Esophagus squamous epithelium (tissue), 5 donors: ENCODE results near the gene ACAP3. TPM values are rescaled to one million over a fixed set of nuclear protein-coding genes. Genes with fewer than 3 reads are reported as not detected.

Experiments used
- DNase-seq: peaks from one replicate; lab custom pipeline; 2025; lab: John Stamatoyannopoulos, UW
- H3K27ac ChIP-seq, 4 donors: fragments of 200-600 bp; sonication (generic); one replicate each; pipeline ENCODE4 v1.5.1; 2016 to 2019; ENCODE audit warnings: mild to moderate bottlenecking in 1 of 4
- H3K27me3 ChIP-seq, 4 donors: fragments of 200-600 bp; sonication (generic); 1 replicate in 3 of 4; 2 replicates in 1 of 4; pipeline versions ENCODE4 v1.5.1 to v1.6.0; 2017 to 2021; ENCODE audit warnings: antibody characterized with exemption in 1 of 4
- H3K36me3 ChIP-seq, 3 donors: fragments of 200-600 bp; sonication (generic); one replicate each; pipeline ENCODE4 v1.5.1; 2016 to 2019
- H3K4me1 ChIP-seq, 3 donors: fragments of 200-600 bp; sonication (generic); one replicate each; pipeline ENCODE4 v1.5.1; 2017 to 2019
- H3K4me3 ChIP-seq, 4 donors: fragments of 200-600 bp; sonication (generic); 1 replicate in 3 of 4; 2 replicates in 1 of 4; pipeline ENCODE4 v1.5.1; 2016 to 2019; ENCODE audit warnings: mild to moderate bottlenecking in 2 of 4, moderate library complexity in 1 of 4
- H3K9me3 ChIP-seq, 3 donors: fragments of 200-600 bp; sonication (generic); one replicate each; pipeline ENCODE4 v1.5.1; 2016 to 2019
- CTCF ChIP-seq, 6 experiments: fragments of 450-650 bp in 4 of 6; fragments of 200-600 bp in 2 of 6; sonication (generic) in 2 of 6; IDR thresholded peaks; one replicate each; pipeline ENCODE4 v1.5.1; 2016 to 2019; ENCODE audit warnings: antibody characterized with exemption in 6 of 6, mild to moderate bottlenecking in 4 of 6, moderate library complexity in 4 of 6
- POLR2A ChIP-seq, 4 donors: fragments of 450-650 bp; IDR thresholded peaks; one replicate each; pipeline ENCODE4 v1.6.1; 2017; ENCODE audit warnings: antibody characterized with exemption in 4 of 4, mild to moderate bottlenecking in 4 of 4, moderate library complexity in 3 of 4
- WGBS, 2 donors: methylation state at CpG; one replicate each; pipeline ENCODE4 v1.1.5; 2018; 5-methylcytosine and 5-hydroxymethylcytosine counted together
- intact Hi-C: fragments of 100-400 bp; cut with DNase I; formaldehyde crosslinking; loops from one replicate; pipeline ENCODE4 v1.15.0; 2022
- total RNA-seq, 4 donors: library from RNA; depleted of rRNA; stranded (reverse); fragments of >200 nt; gene quantifications; one replicate each; pipeline ENCODE4 v1.1.0, GENCODE V29; 2016
- donor health status: DM: yes; HTN: yes; CAD: no.

The ACAP3 gene
- total RNA-seq, 4 donors from 2014 or later, result 36.4 to 66.7 (median 56.9) TPM

- Histone ChIP-seq H3K27ac (no peak overlapping the region), H3K4me3 (no peak overlapping the region), H3K36me3 (peaks cover 25 to 100% (median 26%) of the 10 kb centered on the region in 3 donors), H3K9me3 (no peaks in the 10 kb centered on the region), H3K4me1 (peaks cover 7 to 40% (median 7%) of the 10 kb centered on the region in 3 donors), H3K27me3 (no peaks in the 10 kb centered on the region)
- DNase-seq, result no peak
- intact Hi-C loops, result no loop called here
- 75 to 86% methylated on average over 18 to 23 of the region's 26 CpGs for WGBS, 2 donors
- TF ChIP-seq POLR2A (IDR thresholded peaks at IDR 0.05) (no peak), CTCF (IDR thresholded peaks at IDR 0.05) (no peak)
Observed at GRCh38 chr1:1259951-1260600, 47.7 kb downstream of the ACAP3 start.

- intact Hi-C loops, result no loop called here
Observed at GRCh38 chr1:1259540-1259939, 48.2 kb downstream of the ACAP3 start.

GRCh38 chr1:1259119-1259488, 48.6 kb downstream of the ACAP3 start:
- Histone ChIP-seq H3K36me3 (peaks cover 20 to 100% (median 33%) of the 10 kb centered on the region in 3 donors), H3K4me1 (peaks cover 7 to 40% (median 7%) of the 10 kb centered on the region in 3 donors), H3K27ac (no peak overlapping the region), H3K27me3 (no peaks in the 10 kb centered on the region), H3K4me3 (no peak overlapping the region), H3K9me3 (no peaks in the 10 kb centered on the region)
- intact Hi-C loops, result no loop called here
- TF ChIP-seq POLR2A (IDR thresholded peaks at IDR 0.05) (no peak), CTCF (IDR thresholded peaks at IDR 0.05) (no peak)
- WGBS, 2 donors, result 58 to 85% methylated on average over 10 to 22 of the region's 22 CpGs
- DNase-seq, result no peak

More at GRCh38 chr1:1259540-1259939, 48.2 kb downstream of the ACAP3 start:
- WGBS, 2 donors, result 93 to 95% methylated on average over 5 to 11 of the region's 18 CpGs
- Histone ChIP-seq H3K27me3 (no peaks in the 10 kb centered on the region), H3K4me1 (peaks cover 7 to 40% (median 7%) of the 10 kb centered on the region in 3 donors), H3K36me3 (peaks cover 20 to 100% (median 31%) of the 10 kb centered on the region in 3 donors), H3K27ac (no peak overlapping the region), H3K4me3 (no peak overlapping the region), H3K9me3 (no peaks in the 10 kb centered on the region)
- TF ChIP-seq POLR2A (IDR thresholded peaks at IDR 0.05), result no peak
- TF ChIP-seq CTCF (IDR thresholded peaks at IDR 0.05), result no peak
- no peak for DNase-seq

GRCh38 chr1:1256956-1257871, 50.5 kb downstream of the ACAP3 start:
- Histone ChIP-seq H3K4me3 (no peak overlapping the region), H3K36me3 (peaks cover 9 to 100% (median 26%) of the 10 kb centered on the region in 3 donors), H3K9me3 (no peaks in the 10 kb centered on the region), H3K4me1 (peaks cover 7 to 38% (median 7%) of the 10 kb centered on the region in 3 donors), H3K27ac (no peak overlapping the region), H3K27me3 (no peaks in the 10 kb centered on the region)
- intact Hi-C loops, result no loop called here
- TF ChIP-seq POLR2A (IDR thresholded peaks at IDR 0.05), result no peak
- TF ChIP-seq CTCF (IDR thresholded peaks at IDR 0.05), result no peak
- 90 to 96% methylated on average over 15 to 24 of the region's 31 CpGs for WGBS, 2 donors
- DNase-seq, result no peak

GRCh38 chr1:1255611-1256010, 52.1 kb downstream of the ACAP3 start:
- H3K36me3 ChIP-seq, result peaks cover 6 to 95% (median 19%) of the 10 kb centered on the region in 3 donors
- H3K4me3 ChIP-seq, result no peak overlapping the region
- intact Hi-C loops, result no loop called here
- H3K9me3 ChIP-seq, result no peaks in the 10 kb centered on the region
- no peak overlapping the region for H3K27ac ChIP-seq
- H3K4me1 ChIP-seq, result peaks cover 9 to 36% (median 13%) of the 10 kb centered on the region in 3 donors
- H3K27me3 ChIP-seq, result no peaks in the 10 kb centered on the region
- TF ChIP-seq POLR2A (IDR thresholded peaks at IDR 0.05) (no peak), CTCF (IDR thresholded peaks at IDR 0.05) (no peak)
- no peak for DNase-seq
- WGBS, 2 donors, result 100% methylated on average over 1 of the region's 10 CpGs
